GM19467 (cell line): ENCODE measurements around the gene THADA.

ENCODE experiments used
- ATAC-seq: cut with Tn5 transposase; IDR thresholded peaks from one replicate; pipeline ENCODE4 v1.9.1; 2021; ENCODE audit warnings: mild to moderate bottlenecking, moderate library complexity; ENCODE audit not compliant: unreplicated experiment

Gene THADA

GRCh38 chr2:43445781-43446180, 150.1 kb downstream of the THADA start:
- ATAC-seq = no peak

GRCh38 chr2:43444989-43445645, 150.7 kb downstream of the THADA start:
- ATAC-seq = no peak

DNA sequence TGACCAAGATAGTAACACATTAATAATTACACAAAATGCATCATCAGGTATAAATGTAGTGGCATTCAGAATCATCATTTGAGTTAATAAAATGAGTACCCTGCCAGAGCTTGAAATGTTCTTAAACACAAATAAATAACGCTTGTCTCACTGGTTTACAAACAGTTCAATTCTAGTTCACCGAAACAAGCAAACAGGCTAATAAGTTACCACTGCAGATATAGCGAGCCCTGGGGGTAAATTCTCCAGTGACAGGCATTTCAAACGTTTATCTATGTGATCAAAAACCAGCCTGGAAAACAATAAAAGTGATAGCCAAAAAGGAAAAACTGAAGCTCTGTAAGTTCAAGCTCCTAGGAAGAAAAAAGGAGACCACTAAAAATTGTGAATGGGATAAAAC, 152.6 kb downstream of the THADA start:
- ATAC-seq = no peak

GRCh38 chr2:43441195-43441594, 154.6 kb downstream of the THADA start:
- ATAC-seq = no peak

GRCh38 chr2:43438858-43439655, 156.8 kb downstream of the THADA start:
- ATAC-seq = no peak

GRCh38 chr2:43438342-43438741, 157.5 kb downstream of the THADA start:
- ATAC-seq = no peak

DNA sequence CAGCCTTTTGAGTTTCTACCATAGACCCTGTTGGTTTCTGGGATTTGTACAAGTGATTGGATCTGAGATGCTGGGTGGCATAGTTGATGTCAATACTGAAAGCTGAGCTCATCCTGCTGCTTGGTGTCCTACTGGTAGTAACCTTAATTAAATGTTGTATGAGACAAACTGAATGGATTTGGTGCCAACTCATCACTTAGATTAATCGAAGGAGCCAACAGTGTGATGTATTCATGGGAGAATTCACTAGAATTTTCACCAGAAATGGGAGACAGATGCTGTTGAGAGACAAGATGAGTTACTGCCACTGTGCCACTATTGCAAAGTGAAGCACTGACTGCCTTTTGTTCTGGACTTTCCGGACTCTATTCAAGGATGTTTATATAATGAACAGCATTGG, 158.5 kb downstream of the THADA start:
- ATAC-seq = no peak

GRCh38 chr2:43436431-43436830, 159.4 kb downstream of the THADA start:
- no peak for ATAC-seq

DNA sequence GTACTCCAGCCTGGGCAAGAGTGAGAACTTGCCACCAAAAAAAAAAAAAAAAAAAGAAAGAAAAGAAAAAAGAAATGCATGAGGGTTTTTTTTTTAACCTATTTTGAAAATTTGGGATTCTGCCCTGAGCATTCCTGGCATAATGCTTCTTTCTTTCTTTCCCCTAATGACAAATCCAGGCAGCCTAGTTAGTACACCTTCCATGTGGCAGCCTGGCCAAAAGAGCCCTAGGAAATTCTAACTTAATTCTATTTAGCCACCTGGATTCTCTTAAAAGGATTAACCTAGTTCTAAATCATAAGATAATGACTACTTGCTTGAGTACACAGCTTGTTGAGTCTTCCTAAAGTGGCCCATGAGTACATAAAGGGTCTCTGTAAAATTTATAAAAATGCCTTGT, 160.1 kb downstream of the THADA start:
- ATAC-seq = no peak

- ATAC-seq = no peak
Measured at GRCh38 chr2:43430489-43430888, 165.3 kb downstream of the THADA start.

DNA sequence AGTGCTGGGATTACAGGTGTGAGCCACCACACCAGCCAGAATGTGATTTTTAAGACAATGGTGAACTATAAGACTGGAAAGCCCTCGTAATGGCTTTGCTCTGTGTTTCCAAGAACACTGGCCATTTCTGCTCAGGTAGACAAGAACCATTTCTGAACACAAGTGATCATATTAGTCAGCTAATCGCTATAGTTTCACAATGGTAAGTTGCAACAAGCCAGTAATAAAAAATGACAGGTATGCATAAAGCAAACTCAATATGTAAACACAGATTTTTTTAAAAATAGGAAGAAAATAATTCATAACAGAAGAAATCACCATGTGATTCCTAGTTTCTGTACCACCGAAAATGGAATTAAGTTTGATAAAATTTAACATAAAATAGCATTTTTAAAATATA, 166.5 kb downstream of the THADA start:
- no peak for ATAC-seq

DNA sequence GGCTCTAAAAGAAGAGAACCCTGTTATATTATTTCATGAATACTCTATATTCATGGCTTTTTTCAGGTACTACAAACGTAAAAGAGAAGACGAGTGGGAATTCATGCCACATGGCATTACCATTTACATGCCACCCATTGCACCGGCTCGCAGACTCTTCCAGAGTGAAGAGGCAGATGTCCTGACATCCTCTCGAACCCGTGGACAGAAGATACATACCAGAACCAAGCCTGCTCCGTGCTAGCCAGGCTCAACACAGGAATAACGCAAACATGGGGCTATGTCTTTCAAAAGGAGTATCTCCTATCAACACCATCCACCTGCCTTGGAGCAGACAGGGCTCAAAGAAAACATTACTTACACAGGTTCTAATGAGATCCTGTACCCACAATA, 168.8 kb downstream of the THADA start:
- ATAC-seq = no peak

- peak; percentile 88 for ATAC-seq
Measured at GRCh38 chr2:43426305-43427031, 169.4 kb downstream of the THADA start.

DNA sequence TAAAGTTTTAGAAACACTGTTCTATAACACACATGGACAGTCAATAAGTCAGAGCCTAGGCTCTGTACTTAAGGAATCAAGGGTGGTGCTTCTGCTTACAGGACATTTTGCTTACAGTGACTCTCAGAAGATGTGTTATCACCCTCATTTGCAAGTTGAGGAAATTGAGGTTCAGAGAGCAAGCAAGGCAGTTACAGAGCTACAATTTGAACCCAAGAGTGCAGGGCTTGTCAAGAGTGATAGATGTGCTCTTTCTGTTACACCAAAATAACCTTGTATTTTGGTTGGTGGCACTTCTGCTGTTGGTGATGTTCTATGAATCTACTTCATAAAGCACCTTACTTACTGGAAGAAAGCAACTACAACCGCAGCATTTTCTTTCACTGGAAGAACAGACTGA, 170.2 kb downstream of the THADA start:
- ATAC-seq = no peak

DNA sequence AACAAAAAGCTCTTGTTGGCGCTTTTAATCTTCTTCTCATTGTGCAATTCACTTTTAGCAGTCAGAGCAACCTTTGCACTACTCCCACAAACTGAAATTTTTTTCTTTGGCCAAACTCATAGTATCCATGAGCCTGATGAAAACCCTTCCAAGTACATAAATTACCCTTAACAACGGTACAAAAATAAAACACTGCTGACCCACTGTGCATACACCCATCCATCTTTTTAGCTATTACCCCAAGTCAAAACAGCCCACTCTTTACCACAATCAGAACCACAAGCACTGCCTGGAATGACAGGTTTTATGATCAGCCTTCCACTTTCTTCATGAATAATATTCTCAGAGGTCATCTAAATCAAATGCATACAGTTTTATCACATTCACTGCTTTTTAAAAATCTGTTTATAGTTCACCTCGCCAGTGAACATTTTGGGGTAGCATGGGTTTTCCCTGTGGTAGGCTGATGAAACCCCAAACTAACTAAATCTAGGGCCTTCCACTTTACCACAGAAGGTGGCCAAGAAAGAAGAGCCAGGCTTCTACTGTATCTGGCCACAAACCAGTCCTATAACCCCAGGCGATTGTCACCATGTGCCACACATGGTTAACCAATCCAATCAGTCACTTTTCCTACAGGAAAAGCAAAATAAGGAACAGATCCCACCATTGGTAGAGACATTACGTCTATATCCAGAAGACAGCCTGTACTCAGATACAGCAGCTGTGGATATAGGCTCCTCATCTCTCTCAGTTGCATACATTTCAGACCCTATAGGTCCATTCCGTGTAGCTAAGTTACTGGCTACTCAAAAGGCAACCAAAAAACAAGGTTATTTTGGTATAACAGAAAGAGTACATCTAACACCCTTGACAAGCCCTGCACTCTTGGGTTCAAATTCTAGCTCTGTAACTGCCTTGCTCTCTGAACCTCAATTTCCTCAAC, 171.3 kb downstream of the THADA start:
- no peak for ATAC-seq

- ATAC-seq = no peak
Measured at GRCh38 chr2:43423941-43424261, 171.9 kb downstream of the THADA start.

GRCh38 chr2:43421194-43421593, 174.6 kb downstream of the THADA start:
- no peak for ATAC-seq

DNA sequence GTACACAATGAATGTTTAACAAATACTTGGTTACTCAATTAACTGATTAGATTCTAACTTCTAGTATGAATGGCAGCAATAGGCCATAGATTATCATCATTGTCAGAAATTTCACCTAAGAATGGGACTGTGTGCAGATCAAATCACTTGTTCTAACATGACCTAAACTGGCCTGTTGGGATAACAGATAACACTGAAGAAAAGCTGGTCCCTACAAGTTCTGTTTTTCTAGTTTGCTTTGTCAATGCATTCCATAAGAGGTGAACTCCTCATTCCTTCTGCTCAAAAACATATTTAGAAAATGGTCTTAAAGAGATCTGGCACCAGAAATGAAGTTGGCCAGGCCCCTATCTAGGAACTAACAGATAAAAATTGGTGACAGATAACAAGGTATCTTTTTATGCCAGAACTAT, 175.4 kb downstream of the THADA start:
- ATAC-seq = no peak

GRCh38 chr2:43419876-43420275, 176.0 kb downstream of the THADA start:
- no peak for ATAC-seq

DNA sequence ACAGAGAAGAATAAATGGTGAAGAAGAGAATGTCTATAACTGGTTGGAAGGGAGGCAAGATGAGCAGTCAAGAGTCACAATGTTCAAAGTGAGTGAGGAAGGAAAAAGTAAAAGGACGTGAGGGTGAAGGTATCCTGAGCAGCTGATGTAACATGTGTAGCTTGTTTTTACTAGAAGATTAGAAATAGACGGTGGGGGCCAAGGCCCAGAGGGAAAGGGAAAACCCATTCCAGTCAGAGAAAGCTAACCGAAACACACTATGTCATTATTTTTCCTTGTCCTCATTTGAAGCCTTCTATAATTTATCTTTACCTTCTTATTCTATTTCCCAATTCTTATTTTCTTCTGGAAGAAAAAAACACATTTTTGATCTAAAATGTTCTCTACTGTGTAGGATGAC, 176.6 kb downstream of the THADA start:
- ATAC-seq = no peak

DNA sequence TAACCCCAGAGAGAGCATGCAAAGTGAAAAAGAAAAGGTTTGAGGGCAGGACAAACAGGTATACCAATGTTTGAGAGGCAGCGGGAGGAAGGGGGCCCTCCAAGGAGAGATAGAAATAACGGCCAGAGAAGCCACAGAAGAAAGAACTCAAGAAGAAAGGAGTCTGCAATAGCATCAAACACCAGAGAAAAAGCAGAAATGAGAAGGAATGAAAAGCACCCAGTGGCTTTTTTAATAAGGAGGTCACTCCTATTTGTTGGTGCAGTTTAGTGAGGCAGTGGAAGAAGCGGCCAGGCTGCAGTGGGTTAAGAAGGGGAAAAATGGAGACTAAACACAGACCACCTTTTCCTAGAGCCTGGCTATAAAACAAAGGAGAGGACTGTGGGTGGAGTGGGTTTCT, 177.2 kb downstream of the THADA start:
- no peak for ATAC-seq
